Measurements from ENCODE around the gene SDHAF3.

Gene SDHAF3

GRCh38 chr7:97204821-97205220, 87.3 kb downstream of the SDHAF3 start:
- H3K4me3 ChIP-seq (ENCODE audit: low read length), result no peak overlapping the region
- no peak for DNase-seq (ENCODE audit: low read depth)
- no peak for TF ChIP-seq CTCF (IDR thresholded peaks at IDR 0.05; ENCODE audit: insufficient read depth, low read depth, low read length, missing control alignments)

- TF ChIP-seq CTCF (IDR thresholded peaks at IDR 0.05; ENCODE audit: insufficient read depth, low read depth, low read length, missing control alignments), result no peak
- DNase-seq (ENCODE audit: low read depth), result peak; percentile 51
- no peak overlapping the region for H3K4me3 ChIP-seq (ENCODE audit: low read length)
Observed at GRCh38 chr7:97215556-97215955, 98.1 kb downstream of the SDHAF3 start.

GRCh38 chr7:97218767-97219166, 101.3 kb downstream of the SDHAF3 start:
- no peak for DNase-seq (ENCODE audit: low read depth)
- TF ChIP-seq CTCF (IDR thresholded peaks at IDR 0.05; ENCODE audit: insufficient read depth, low read depth, low read length, missing control alignments), result no peak

GRCh38 chr7:97219237-97219636, 101.7 kb downstream of the SDHAF3 start:
- H3K4me3 ChIP-seq (ENCODE audit: low read length), result no peak overlapping the region
- no peak for DNase-seq (ENCODE audit: low read depth)
- TF ChIP-seq CTCF (IDR thresholded peaks at IDR 0.05; ENCODE audit: insufficient read depth, low read depth, low read length, missing control alignments), result no peak

More at GRCh38 chr7:97218767-97219166, 101.3 kb downstream of the SDHAF3 start:
- no peak overlapping the region for H3K4me3 ChIP-seq (ENCODE audit: low read length)

GRCh38 chr7:97224316-97224715, 106.8 kb downstream of the SDHAF3 start:
- no peak for TF ChIP-seq CTCF (IDR thresholded peaks at IDR 0.05; ENCODE audit: insufficient read depth, low read depth, low read length, missing control alignments)
- DNase-seq (ENCODE audit: low read depth), result no peak

GRCh38 chr7:97226541-97226940, 109.0 kb downstream of the SDHAF3 start:
- DNase-seq (ENCODE audit: low read depth), result no peak
- TF ChIP-seq CTCF (IDR thresholded peaks at IDR 0.05; ENCODE audit: insufficient read depth, low read depth, low read length, missing control alignments), result no peak
- H3K4me3 ChIP-seq (ENCODE audit: low read length), result no peak overlapping the region

More at GRCh38 chr7:97224316-97224715, 106.8 kb downstream of the SDHAF3 start:
- H3K4me3 ChIP-seq (ENCODE audit: low read length), result no peak overlapping the region

Measured in epithelial cell of esophagus (primary cell).